Liver (tissue), 9 donors: ENCODE data around the gene CCDC116. TPM values are rescaled to one million over a fixed set of nuclear protein-coding genes. Genes with fewer than 3 reads are reported as not detected.
A peak's percentile ranks its signal among the peaks of the same experiment; 100 is the strongest.

ENCODE experiments used
- DNase-seq: peaks from one replicate; pipeline ENCODE4 v3.0.0-alpha.2; 2017; ENCODE audit warnings: low spot score
- H3K27ac ChIP-seq, 2 donors: one replicate each; pipeline ENCODE4 v1.7.0; 2013; ENCODE audit warnings: inconsistent platforms in 2 of 2, low read length in 2 of 2, control low read depth in 1 of 2, low read depth in 1 of 2, mild to moderate bottlenecking in 1 of 2
- H3K27me3 ChIP-seq, 4 donors: one replicate each; pipeline versions ENCODE4 v1.6.1 to v1.7.0; 2013; ENCODE audit warnings: low read length in 3 of 4, inconsistent platforms in 1 of 4, mild to moderate bottlenecking in 1 of 4, moderate library complexity in 1 of 4; ENCODE audit not compliant: control insufficient read depth in 4 of 4, insufficient read depth in 4 of 4
- H3K36me3 ChIP-seq, 4 donors: one replicate each; pipeline versions ENCODE4 v1.6.1 to v1.7.0; 2013; ENCODE audit warnings: low read length in 3 of 4, mild to moderate bottlenecking in 3 of 4, low read depth in 1 of 4, moderate library complexity in 1 of 4; ENCODE audit not compliant: control insufficient read depth in 4 of 4, insufficient read depth in 3 of 4
- H3K4me1 ChIP-seq, 4 donors: one replicate each; pipeline versions ENCODE4 v1.6.1 to v1.7.0; 2013; ENCODE audit warnings: low read length in 3 of 4, mild to moderate bottlenecking in 3 of 4, moderate library complexity in 1 of 4; ENCODE audit not compliant: control insufficient read depth in 4 of 4, insufficient read depth in 4 of 4
- H3K4me3 ChIP-seq, 3 donors: one replicate each; pipeline versions ENCODE4 v1.6.1 to v1.7.0; 2013; ENCODE audit warnings: low read length in 3 of 3, control low read depth in 1 of 3, low read depth in 1 of 3, mild to moderate bottlenecking in 1 of 3
- H3K9ac ChIP-seq, 2 donors: one replicate each; pipeline ENCODE4 v1.7.0; 2013; ENCODE audit warnings: low read length in 2 of 2, mild to moderate bottlenecking in 2 of 2, moderate library complexity in 2 of 2, control low read depth in 1 of 2, low read depth in 1 of 2
- H3K9me3 ChIP-seq, 4 donors: one replicate each; pipeline versions ENCODE4 v1.6.1 to v1.7.0; 2013; ENCODE audit warnings: low read length in 3 of 4; ENCODE audit not compliant: control insufficient read depth in 4 of 4
- ATF3 ChIP-seq: IDR thresholded peaks from 2 replicates; pipeline ENCODE4 v1.6.1; 2016; ENCODE audit warnings: antibody characterized with exemption
- CTCF ChIP-seq: fragments of 150-350 bp; IDR thresholded peaks from 2 replicates; pipeline ENCODE4 v1.5.1; 2017; ENCODE audit warnings: improper control_type of control experiment, low read depth, low read length; ENCODE audit not compliant: missing input control
- EGR1 ChIP-seq, 2 donors: IDR thresholded peaks; 2 replicates each; pipeline ENCODE4 v1.6.1; 2016 to 2018; ENCODE audit warnings: antibody characterized with exemption in 2 of 2, low read depth in 2 of 2
- GABPA ChIP-seq, 2 donors: IDR thresholded peaks in 1 of 2; conservative IDR thresholded peaks in 1 of 2; 2 replicates each; pipeline ENCODE4 v1.6.1; 2016; ENCODE audit warnings: antibody characterized with exemption in 2 of 2, mild to moderate bottlenecking in 1 of 2, moderate library complexity in 1 of 2
- HNF4A ChIP-seq, 2 donors: conservative IDR thresholded peaks; 2 replicates each; pipeline ENCODE4 v1.6.1; 2016; ENCODE audit warnings: antibody characterized with exemption in 2 of 2, mild to moderate bottlenecking in 2 of 2
- HNF4G ChIP-seq: IDR thresholded peaks from 2 replicates; pipeline ENCODE4 v1.6.1; 2016; ENCODE audit warnings: antibody characterized with exemption
- JUND ChIP-seq, 2 donors: IDR thresholded peaks; 2 replicates each; pipeline ENCODE4 v1.6.1; 2016; ENCODE audit warnings: antibody characterized with exemption in 2 of 2
- MAX ChIP-seq: IDR thresholded peaks from 2 replicates; pipeline ENCODE4 v1.6.1; 2016; ENCODE audit warnings: antibody characterized with exemption
- RXRA ChIP-seq, 2 donors: IDR thresholded peaks; 2 replicates each; pipeline ENCODE4 v1.6.1; 2017 to 2018; ENCODE audit warnings: antibody characterized with exemption in 2 of 2, mild to moderate bottlenecking in 1 of 2
- SP1 ChIP-seq: IDR thresholded peaks from 2 replicates; pipeline ENCODE4 v1.6.1; 2018; ENCODE audit warnings: antibody characterized with exemption, mild to moderate bottlenecking
- TAF1 ChIP-seq: conservative IDR thresholded peaks from 2 replicates; pipeline ENCODE4 v1.6.1; 2016; ENCODE audit warnings: antibody characterized with exemption, mild to moderate bottlenecking
- YY1 ChIP-seq: IDR thresholded peaks from 2 replicates; pipeline ENCODE4 v1.6.1; 2016; ENCODE audit warnings: antibody characterized with exemption, mild to moderate bottlenecking
- ZBTB33 ChIP-seq: IDR thresholded peaks from 2 replicates; pipeline ENCODE4 v1.6.1; 2016; ENCODE audit warnings: antibody characterized with exemption
- whole genome bisulfite sequencing: extraction: QIAGEN DNeasy Blood & Tissue Kit; methylation state at CpG from one replicate; pipeline ENCODE4 v1.1.7; 2013; 5-methylcytosine and 5-hydroxymethylcytosine counted together
- polyA plus RNA-seq, 2 donors: library from polyadenylated mRNA; stranded (reverse) in 1 of 2; unstranded in 1 of 2; fragments of 200-250 nt in 1 of 2; fragments of >200 nt in 1 of 2; fragmentation: Nextera tagmentation in 1 of 2; extraction: Ambion mirVana in 1 of 2; gene quantifications; one replicate each; pipeline versions ENCODE4 v1.2.1 to v1.2.3, GENCODE V29; 2013 to 2015
- total RNA-seq, 2 donors: library from RNA; depleted of rRNA; stranded (reverse); fragments of >200 nt; gene quantifications; one replicate each; pipeline ENCODE4 v1.2.3, GENCODE V29; 2014
- donor health status: healthy.
- donor health status: healthy.
- donor health status: healthy.
- donor health status: healthy.
- donor health status: healthy.

CCDC116 gene
- total and polyA plus RNA-seq, 4 donors: 0.05 to 0.08 (median 0.05) TPM; not detected in 1

GRCh38 chr22:21663738-21664137, 31.2 kb downstream of the CCDC116 start:
- 92% methylated on average over 2 of the region's 2 CpGs for WGBS

GRCh38 chr22:21665047-21665851, 32.7 kb downstream of the CCDC116 start:
- Histone ChIP-seq H3K4me3 (peak overlapping the region; percentile 54 to 64 (median 60)), H3K27me3 (no peaks in the 10 kb centered on the region), H3K36me3 (no peaks in the 10 kb centered on the region), H3K4me1 (peaks cover 0 to 9% (median under 1%) of the 10 kb centered on the region in 4 donors), H3K27ac (peak overlapping the region; percentile 94 to 95), H3K9ac (no peak overlapping the region), H3K9me3 (no peaks in the 10 kb centered on the region)
- no peak for DNase-seq
- TF ChIP-seq MAX: no peak
- no peak for TF ChIP-seq YY1
- 73% methylated on average over 26 of the region's 26 CpGs for WGBS

More at GRCh38 chr22:21663738-21664137, 31.2 kb downstream of the CCDC116 start:
- no peaks in the 10 kb centered on the region for H3K9me3 ChIP-seq
- H3K4me3 ChIP-seq: no peak overlapping the region
- H3K9ac ChIP-seq: no peak overlapping the region
- peaks cover 0 to 9% (median under 1%) of the 10 kb centered on the region in 4 donors for H3K4me1 ChIP-seq
- no peaks in the 10 kb centered on the region for H3K27me3 ChIP-seq
- DNase-seq: no peak
- TF ChIP-seq SP1 (no peak), ATF3 (no peak), YY1 (no peak), HNF4G (no peak), ZBTB33 (no peak), RXRA (IDR thresholded peaks at IDR 0.05) (no peak), HNF4A (conservative IDR thresholded peaks at IDR 0.05) (no peak), JUND (IDR thresholded peaks at IDR 0.05) (no peak), TAF1 (no peak), MAX (no peak), GABPA (IDR thresholded peaks at IDR 0.05 in 1 of 2, conservative IDR thresholded peaks at IDR 0.05 in 1 of 2) (no peak), CTCF (no peak), EGR1 (IDR thresholded peaks at IDR 0.05; ENCODE audit: low read depth in 2 of 2) (no peak)
- H3K27ac ChIP-seq: no peak overlapping the region
- no peaks in the 10 kb centered on the region for H3K36me3 ChIP-seq
